ENCODE measurements around the gene STKLD1. TPM values are rescaled to one million over a fixed set of nuclear protein-coding genes. Genes with fewer than 3 reads are reported as not detected.

The STKLD1 gene
- total RNA-seq, 2 donors from 2014 or later, result 0.95 TPM; not detected in 1

- TF ChIP-seq CTCF (conservative IDR thresholded peaks at IDR 0.05), result no peak
- Mint-ChIP-seq H3K27ac (no peak overlapping the region), H3K4me3 (no peak overlapping the region), H3K9me3 (no peaks in the 10 kb centered on the region), H3K27me3 (ENCODE audit: insufficient read depth) (no peaks in the 10 kb centered on the region), H3K4me1 (no peaks in the 10 kb centered on the region), H3K36me3 (ENCODE audit: low read depth) (no peaks in the 10 kb centered on the region)
- Histone ChIP-seq H3K9me3 (ENCODE audit: control insufficient read depth, low read length) (no peaks in the 10 kb centered on the region), H3K27me3 (ENCODE audit: control insufficient read depth, insufficient read depth, low read length, poor library complexity, severe bottlenecking) (no peaks in the 10 kb centered on the region), H3K36me3 (ENCODE audit: control insufficient read depth, insufficient read depth, low read length) (no peaks in the 10 kb centered on the region), H3K27ac (ENCODE audit: low read depth, low read length) (no peak overlapping the region), H3K9ac (ENCODE audit: extremely low read depth, low read length, poor library complexity, severe bottlenecking) (no peak overlapping the region), H3K4me3 (ENCODE audit: low read length) (no peak overlapping the region), H3K4me1 (ENCODE audit: control insufficient read depth, insufficient read depth, low read length) (no peaks in the 10 kb centered on the region)
- WGBS, 2 experiments (ENCODE audit: insufficient coverage in 1 of 2, insufficient read length in 1 of 2), result 72 to 75% methylated on average over 4 of the region's 4 CpGs
- no peak for DNase-seq
Observed at GRCh38 chr9:133439337-133439736, 63.2 kb downstream of the STKLD1 start.

GRCh38 chr9:133440874-133441273, 64.7 kb downstream of the STKLD1 start:
- 91 to 95% methylated on average over 4 to 12 of the region's 12 CpGs for WGBS, 2 experiments (ENCODE audit: insufficient coverage in 1 of 2, insufficient read length in 1 of 2)

GRCh38 chr9:133441571-133441970, 65.4 kb downstream of the STKLD1 start:
- no peak overlapping the region for H3K27ac Mint-ChIP-seq
- H3K9me3 ChIP-seq (ENCODE audit: control insufficient read depth, low read length), result no peaks in the 10 kb centered on the region
- H3K4me3 Mint-ChIP-seq, result no peak overlapping the region
- no peak overlapping the region for H3K4me3 ChIP-seq (ENCODE audit: low read length)
- H3K9ac ChIP-seq (ENCODE audit: extremely low read depth, low read length, poor library complexity, severe bottlenecking), result no peak overlapping the region
- WGBS, 2 experiments (ENCODE audit: insufficient coverage in 1 of 2, insufficient read length in 1 of 2), result 88 to 89% methylated on average over 3 to 5 of the region's 5 CpGs
- H3K9me3 Mint-ChIP-seq, result no peaks in the 10 kb centered on the region
- H3K36me3 Mint-ChIP-seq (ENCODE audit: low read depth), result no peaks in the 10 kb centered on the region
- H3K27me3 Mint-ChIP-seq (ENCODE audit: insufficient read depth), result no peaks in the 10 kb centered on the region
- H3K36me3 ChIP-seq (ENCODE audit: control insufficient read depth, insufficient read depth, low read length), result no peaks in the 10 kb centered on the region
- no peak overlapping the region for H3K27ac ChIP-seq (ENCODE audit: low read depth, low read length)
- H3K27me3 ChIP-seq (ENCODE audit: control insufficient read depth, insufficient read depth, low read length, poor library complexity, severe bottlenecking), result no peaks in the 10 kb centered on the region
- DNase-seq, result no peak
- TF ChIP-seq CTCF (conservative IDR thresholded peaks at IDR 0.05), result no peak
- no peaks in the 10 kb centered on the region for H3K4me1 ChIP-seq (ENCODE audit: control insufficient read depth, insufficient read depth, low read length)
- H3K4me1 Mint-ChIP-seq, result no peaks in the 10 kb centered on the region

More at GRCh38 chr9:133440874-133441273, 64.7 kb downstream of the STKLD1 start:
- Histone ChIP-seq H3K36me3 (ENCODE audit: control insufficient read depth, insufficient read depth, low read length) (no peaks in the 10 kb centered on the region), H3K9me3 (ENCODE audit: control insufficient read depth, low read length) (no peaks in the 10 kb centered on the region), H3K27ac (ENCODE audit: low read depth, low read length) (no peak overlapping the region), H3K9ac (ENCODE audit: extremely low read depth, low read length, poor library complexity, severe bottlenecking) (no peak overlapping the region), H3K27me3 (ENCODE audit: control insufficient read depth, insufficient read depth, low read length, poor library complexity, severe bottlenecking) (no peaks in the 10 kb centered on the region), H3K4me3 (ENCODE audit: low read length) (no peak overlapping the region), H3K4me1 (ENCODE audit: control insufficient read depth, insufficient read depth, low read length) (no peaks in the 10 kb centered on the region)
- H3K27me3 Mint-ChIP-seq (ENCODE audit: insufficient read depth), result no peaks in the 10 kb centered on the region
- H3K36me3 Mint-ChIP-seq (ENCODE audit: low read depth), result no peaks in the 10 kb centered on the region
- no peak for DNase-seq
- no peak for TF ChIP-seq CTCF (conservative IDR thresholded peaks at IDR 0.05)
- no peaks in the 10 kb centered on the region for H3K9me3 Mint-ChIP-seq
- no peak overlapping the region for H3K27ac Mint-ChIP-seq
- no peaks in the 10 kb centered on the region for H3K4me1 Mint-ChIP-seq
- no peak overlapping the region for H3K4me3 Mint-ChIP-seq
